ENCODE measurements around the gene SPC24. TPM values are rescaled to one million over a fixed set of nuclear protein-coding genes. Genes with fewer than 3 reads are reported as not detected.

The SPC24 gene
- total RNA-seq, 4 donors from 2014 or later: 2.6 to 47.4 TPM; not detected in 2

DNA sequence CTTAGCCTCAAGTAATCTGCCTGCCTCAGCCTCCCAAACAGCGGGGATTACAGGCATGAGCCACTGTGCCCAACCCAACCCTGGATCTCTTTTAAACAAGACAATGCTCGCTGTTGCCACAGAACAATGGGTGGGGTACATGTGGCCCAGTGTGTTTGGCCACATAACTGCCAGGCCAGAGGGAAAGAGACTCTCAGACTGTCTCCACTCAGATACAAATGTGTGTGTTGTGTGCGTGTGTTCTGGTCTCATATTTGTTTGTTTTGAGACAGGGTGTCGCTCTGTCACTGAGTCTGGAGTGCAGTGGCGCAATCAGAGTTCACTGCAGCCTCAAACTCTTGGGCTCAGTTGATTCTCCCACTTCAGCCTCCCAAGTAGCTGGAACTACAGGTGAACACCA lies 40.5 kb downstream of the SPC24 start:
- intact Hi-C loops (cut with DNase I; ENCODE audit: low total_unique reads) (loop anchor here (10.0 kb wide), 1 partner anchor 330 kb away; no protein-coding TSS in a partner anchor), in situ Hi-C loops (cut with MboI; ENCODE audit: low pct_ligation_motif_present in 1 of 4, low pct_unique_long_range_greater_than_20kb in 1 of 4, low sequenced_read_pairs in 3 of 4) (loop anchor here in 1 of 4 donors (10.0 kb wide), 1 partner anchor 80 kb away; no protein-coding TSS in a partner anchor)
- no peak overlapping the region for H3K4me3 ChIP-seq
- no peaks in the 10 kb centered on the region for H3K9me3 ChIP-seq
- H3K27ac ChIP-seq: no peak overlapping the region
- 93% methylated on average over 5 of the region's 5 CpGs; no CpG with 5 or more reads in 1 of the 2 donors for WGBS, 2 donors (ENCODE audit: low coverage in 1 of 2)
- TF ChIP-seq EP300 (IDR thresholded peaks at IDR 0.05; ENCODE audit: low read depth): no peak
- no peak for TF ChIP-seq POLR2AphosphoS5 (IDR thresholded peaks at IDR 0.05)
- TF ChIP-seq POLR2A (IDR thresholded peaks at IDR 0.05): no peak
- TF ChIP-seq, protein P1, sequence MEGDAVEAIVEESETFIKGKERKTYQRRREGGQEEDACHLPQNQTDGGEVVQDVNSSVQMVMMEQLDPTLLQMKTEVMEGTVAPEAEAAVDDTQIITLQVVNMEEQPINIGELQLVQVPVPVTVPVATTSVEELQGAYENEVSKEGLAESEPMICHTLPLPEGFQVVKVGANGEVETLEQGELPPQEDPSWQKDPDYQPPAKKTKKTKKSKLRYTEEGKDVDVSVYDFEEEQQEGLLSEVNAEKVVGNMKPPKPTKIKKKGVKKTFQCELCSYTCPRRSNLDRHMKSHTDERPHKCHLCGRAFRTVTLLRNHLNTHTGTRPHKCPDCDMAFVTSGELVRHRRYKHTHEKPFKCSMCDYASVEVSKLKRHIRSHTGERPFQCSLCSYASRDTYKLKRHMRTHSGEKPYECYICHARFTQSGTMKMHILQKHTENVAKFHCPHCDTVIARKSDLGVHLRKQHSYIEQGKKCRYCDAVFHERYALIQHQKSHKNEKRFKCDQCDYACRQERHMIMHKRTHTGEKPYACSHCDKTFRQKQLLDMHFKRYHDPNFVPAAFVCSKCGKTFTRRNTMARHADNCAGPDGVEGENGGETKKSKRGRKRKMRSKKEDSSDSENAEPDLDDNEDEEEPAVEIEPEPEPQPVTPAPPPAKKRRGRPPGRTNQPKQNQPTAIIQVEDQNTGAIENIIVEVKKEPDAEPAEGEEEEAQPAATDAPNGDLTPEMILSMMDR (IDR thresholded peaks at IDR 0.05): no peak
- H3K4me1 ChIP-seq: no peaks in the 10 kb centered on the region
- peaks cover 0 to 80% (median 35%) of the 10 kb centered on the region in 4 donors for H3K36me3 ChIP-seq
- H3K27me3 ChIP-seq: no peaks in the 10 kb centered on the region
- DNase-seq: no peak

DNA sequence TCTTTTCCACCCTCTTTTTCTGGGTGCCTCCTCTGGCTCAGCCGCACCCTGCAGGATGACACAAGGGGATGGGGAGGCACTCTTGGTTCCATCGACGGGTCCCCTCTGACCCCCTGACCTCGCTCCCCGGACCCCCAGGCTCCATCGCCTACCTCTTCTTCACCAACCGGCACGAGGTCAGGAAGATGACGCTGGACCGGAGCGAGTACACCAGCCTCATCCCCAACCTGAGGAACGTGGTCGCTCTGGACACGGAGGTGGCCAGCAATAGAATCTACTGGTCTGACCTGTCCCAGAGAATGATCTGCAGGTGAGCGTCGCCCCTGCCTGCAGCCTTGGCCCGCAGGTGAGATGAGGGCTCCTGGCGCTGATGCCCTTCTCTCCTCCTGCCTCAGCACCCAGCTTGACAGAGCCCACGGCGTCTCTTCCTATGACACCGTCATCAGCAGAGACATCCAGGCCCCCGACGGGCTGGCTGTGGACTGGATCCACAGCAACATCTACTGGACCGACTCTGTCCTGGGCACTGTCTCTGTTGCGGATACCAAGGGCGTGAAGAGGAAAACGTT lies 42.4 kb downstream of the SPC24 start:
- peaks cover 0 to 91% (median 38%) of the 10 kb centered on the region in 4 donors for H3K36me3 ChIP-seq
- in situ Hi-C loops (cut with MboI; ENCODE audit: low pct_ligation_motif_present in 1 of 4, low pct_unique_long_range_greater_than_20kb in 1 of 4, low sequenced_read_pairs in 3 of 4): loop anchor here in 1 of 4 donors (10.0 kb wide), 1 partner anchor 78 kb away; no protein-coding TSS in a partner anchor
- no peak for TF ChIP-seq EP300 (IDR thresholded peaks at IDR 0.05; ENCODE audit: low read depth)
- no peak for TF ChIP-seq POLR2A (IDR thresholded peaks at IDR 0.05)
- no peak for TF ChIP-seq POLR2AphosphoS5 (IDR thresholded peaks at IDR 0.05)
- TF ChIP-seq, protein P1 (IDR thresholded peaks at IDR 0.05): no peak
- H3K4me1 ChIP-seq: no peaks in the 10 kb centered on the region
- no peaks in the 10 kb centered on the region for H3K9me3 ChIP-seq
- WGBS, 2 donors (ENCODE audit: low coverage in 1 of 2): 96% methylated on average over 23 of the region's 27 CpGs; no CpG with 5 or more reads in 1 of the 2 donors
- DNase-seq: no peak
- intact Hi-C loops (cut with DNase I; ENCODE audit: low total_unique reads): loop anchor here (10.0 kb wide), 1 partner anchor 332 kb away; no protein-coding TSS in a partner anchor
- H3K27ac ChIP-seq: no peak overlapping the region
- no peak overlapping the region for H3K4me3 ChIP-seq
- no peaks in the 10 kb centered on the region for H3K27me3 ChIP-seq

DNA sequence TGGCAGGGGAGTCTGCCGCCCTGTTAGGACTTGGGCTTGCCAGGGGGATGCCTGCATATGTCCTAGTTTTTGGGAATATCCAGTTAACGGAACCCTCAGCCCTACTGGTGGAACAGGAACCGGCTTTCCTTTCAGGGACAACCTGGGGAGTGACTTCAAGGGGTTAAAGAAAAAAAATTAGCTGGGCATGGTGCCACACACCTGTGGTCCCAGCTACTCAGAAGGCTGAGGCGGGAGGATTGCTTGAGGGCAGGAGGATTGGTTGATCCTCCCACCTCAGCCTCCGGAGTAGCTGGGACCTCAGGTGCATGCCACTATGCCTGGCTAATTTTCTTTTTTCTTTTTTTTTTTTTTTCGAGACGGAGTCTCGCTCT lies 43.8 kb downstream of the SPC24 start:
- Histone ChIP-seq H3K4me1 (no peaks in the 10 kb centered on the region), H3K27ac (no peak overlapping the region), H3K4me3 (no peak overlapping the region), H3K9me3 (no peaks in the 10 kb centered on the region), H3K27me3 (no peaks in the 10 kb centered on the region), H3K36me3 (peaks cover 0 to 87% (median 39%) of the 10 kb centered on the region in 4 donors)
- 85 to 88% methylated on average over 6 to 8 of the region's 8 CpGs for WGBS, 2 donors (ENCODE audit: low coverage in 1 of 2)
- no peak for TF ChIP-seq EP300 (IDR thresholded peaks at IDR 0.05; ENCODE audit: low read depth)
- no peak for TF ChIP-seq POLR2A (IDR thresholded peaks at IDR 0.05)
- DNase-seq: no peak
- in situ Hi-C loops (cut with MboI; ENCODE audit: low pct_ligation_motif_present in 1 of 4, low pct_unique_long_range_greater_than_20kb in 1 of 4, low sequenced_read_pairs in 3 of 4) (loop anchor here in 1 of 4 donors (10.0 kb wide), 1 partner anchor 77 kb away; no protein-coding TSS in a partner anchor), intact Hi-C loops (cut with DNase I; ENCODE audit: low total_unique reads) (loop anchor here (10.0 kb wide), 1 partner anchor 333 kb away; no protein-coding TSS in a partner anchor)

DNA sequence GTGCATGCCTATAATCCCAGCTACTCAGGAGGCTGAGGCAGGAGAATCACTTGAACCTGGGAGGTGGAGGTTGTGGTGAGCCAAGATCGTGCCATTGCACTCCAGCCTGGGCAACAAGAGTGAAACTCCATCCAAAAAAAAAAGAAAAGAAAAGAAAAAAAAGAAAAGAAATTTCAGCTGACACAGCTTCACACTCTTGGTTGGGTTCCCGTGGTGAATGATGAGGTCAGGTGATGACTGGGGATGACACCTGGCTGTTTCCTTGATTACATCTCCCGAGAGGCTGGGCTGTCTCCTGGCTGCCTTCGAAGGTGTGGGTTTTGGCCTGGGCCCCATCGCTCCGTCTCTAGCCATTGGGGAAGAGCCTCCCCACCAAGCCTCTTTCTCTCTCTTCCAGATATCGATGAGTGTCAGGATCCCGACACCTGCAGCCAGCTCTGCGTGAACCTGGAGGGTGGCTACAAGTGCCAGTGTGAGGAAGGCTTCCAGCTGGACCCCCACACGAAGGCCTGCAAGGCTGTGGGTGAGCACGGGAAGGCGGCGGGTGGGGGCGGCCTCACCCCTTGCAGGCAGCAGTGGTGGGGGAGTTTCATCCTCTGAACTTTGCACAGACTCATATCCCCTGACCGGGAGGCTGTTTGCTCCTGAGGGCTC lies 44.3 kb downstream of the SPC24 start:
- no peaks in the 10 kb centered on the region for H3K4me1 ChIP-seq
- intact Hi-C loops (cut with DNase I; ENCODE audit: low total_unique reads): loop anchor here (10.0 kb wide), 1 partner anchor 334 kb away; no protein-coding TSS in a partner anchor
- no peak overlapping the region for H3K27ac ChIP-seq
- in situ Hi-C loops (cut with MboI; ENCODE audit: low pct_ligation_motif_present in 1 of 4, low pct_unique_long_range_greater_than_20kb in 1 of 4, low sequenced_read_pairs in 3 of 4): loop anchor here in 1 of 4 donors (10.0 kb wide), 1 partner anchor 76 kb away; no protein-coding TSS in a partner anchor
- H3K27me3 ChIP-seq: no peaks in the 10 kb centered on the region
- no peak for DNase-seq
- peaks cover 0 to 86% (median 39%) of the 10 kb centered on the region in 4 donors for H3K36me3 ChIP-seq
- 67 to 93% methylated on average over 3 to 15 of the region's 15 CpGs for WGBS, 2 donors (ENCODE audit: low coverage in 1 of 2)
- no peaks in the 10 kb centered on the region for H3K9me3 ChIP-seq
- H3K4me3 ChIP-seq: no peak overlapping the region
- TF ChIP-seq POLR2AphosphoS5 (IDR thresholded peaks at IDR 0.05) (peak in 1 of 3 donors; percentile 9), EP300 (IDR thresholded peaks at IDR 0.05; ENCODE audit: low read depth) (no peak), POLR2A (IDR thresholded peaks at IDR 0.05) (no peak)
- TF ChIP-seq, protein P1 (IDR thresholded peaks at IDR 0.05): no peak

Data from transverse colon (tissue), 4 donors.